ENCODE results near the gene KRT26.

KRT26 gene

DNA sequence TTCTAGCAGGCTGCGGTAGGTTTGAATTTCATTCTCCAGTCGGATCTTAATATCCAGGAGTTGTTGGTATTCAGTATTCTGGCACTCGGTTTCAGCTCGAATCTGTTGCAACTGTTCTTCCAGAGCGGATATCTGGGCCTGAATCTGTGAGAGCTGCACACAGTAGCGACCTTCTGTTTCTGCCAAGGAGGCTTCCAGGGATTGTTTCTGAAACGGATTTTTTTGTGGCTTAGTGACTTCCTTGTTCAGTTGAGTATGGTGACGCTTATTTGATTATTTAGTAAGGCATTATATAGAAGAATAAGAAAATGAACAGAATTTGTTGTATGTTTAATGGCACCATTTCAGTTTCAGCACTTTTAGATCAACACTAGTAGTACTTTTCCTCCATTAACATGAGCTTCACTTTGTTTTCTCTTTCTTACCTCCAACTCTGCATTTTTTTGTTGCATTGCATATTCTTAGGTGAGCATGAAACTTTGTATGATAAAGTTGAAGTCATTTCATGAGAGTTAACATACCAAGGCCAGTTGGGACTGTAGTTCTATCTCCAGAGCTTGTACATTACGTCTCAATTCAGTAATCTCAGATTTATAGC is 47.6 kb upstream of the KRT26 start:
- peak overlapping the region; percentile 56 for H3K27ac ChIP-seq (replicated peaks)
- peak in 1 of 2 experiments; percentile 15 for DNase-seq (ENCODE audit: low read depth in 1 of 2, low spot score in 1 of 2)
- no peaks in the 10 kb centered on the region for H3K27me3 ChIP-seq (ENCODE audit: insufficient read depth, poor library complexity, severe bottlenecking)
- H3K4me3 ChIP-seq (replicated peaks; ENCODE audit: insufficient read depth, low read length) = peak overlapping the region; percentile 51
- TF ChIP-seq SPI1 (IDR thresholded peaks at IDR 0.05; ENCODE audit: borderline replicate concordance, low read depth) (no peak), POLR2AphosphoS5 (IDR thresholded peaks at IDR 0.05; ENCODE audit: low read depth) (no peak), GABPA (IDR thresholded peaks at IDR 0.05; ENCODE audit: low read depth) (no peak)
- TF ChIP-seq, protein P1, sequence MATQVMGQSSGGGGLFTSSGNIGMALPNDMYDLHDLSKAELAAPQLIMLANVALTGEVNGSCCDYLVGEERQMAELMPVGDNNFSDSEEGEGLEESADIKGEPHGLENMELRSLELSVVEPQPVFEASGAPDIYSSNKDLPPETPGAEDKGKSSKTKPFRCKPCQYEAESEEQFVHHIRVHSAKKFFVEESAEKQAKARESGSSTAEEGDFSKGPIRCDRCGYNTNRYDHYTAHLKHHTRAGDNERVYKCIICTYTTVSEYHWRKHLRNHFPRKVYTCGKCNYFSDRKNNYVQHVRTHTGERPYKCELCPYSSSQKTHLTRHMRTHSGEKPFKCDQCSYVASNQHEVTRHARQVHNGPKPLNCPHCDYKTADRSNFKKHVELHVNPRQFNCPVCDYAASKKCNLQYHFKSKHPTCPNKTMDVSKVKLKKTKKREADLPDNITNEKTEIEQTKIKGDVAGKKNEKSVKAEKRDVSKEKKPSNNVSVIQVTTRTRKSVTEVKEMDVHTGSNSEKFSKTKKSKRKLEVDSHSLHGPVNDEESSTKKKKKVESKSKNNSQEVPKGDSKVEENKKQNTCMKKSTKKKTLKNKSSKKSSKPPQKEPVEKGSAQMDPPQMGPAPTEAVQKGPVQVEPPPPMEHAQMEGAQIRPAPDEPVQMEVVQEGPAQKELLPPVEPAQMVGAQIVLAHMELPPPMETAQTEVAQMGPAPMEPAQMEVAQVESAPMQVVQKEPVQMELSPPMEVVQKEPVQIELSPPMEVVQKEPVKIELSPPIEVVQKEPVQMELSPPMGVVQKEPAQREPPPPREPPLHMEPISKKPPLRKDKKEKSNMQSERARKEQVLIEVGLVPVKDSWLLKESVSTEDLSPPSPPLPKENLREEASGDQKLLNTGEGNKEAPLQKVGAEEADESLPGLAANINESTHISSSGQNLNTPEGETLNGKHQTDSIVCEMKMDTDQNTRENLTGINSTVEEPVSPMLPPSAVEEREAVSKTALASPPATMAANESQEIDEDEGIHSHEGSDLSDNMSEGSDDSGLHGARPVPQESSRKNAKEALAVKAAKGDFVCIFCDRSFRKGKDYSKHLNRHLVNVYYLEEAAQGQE (IDR thresholded peaks at IDR 0.05; ENCODE audit: insufficient replicate concordance, low read depth) = no peak
- TF ChIP-seq, protein P2, sequence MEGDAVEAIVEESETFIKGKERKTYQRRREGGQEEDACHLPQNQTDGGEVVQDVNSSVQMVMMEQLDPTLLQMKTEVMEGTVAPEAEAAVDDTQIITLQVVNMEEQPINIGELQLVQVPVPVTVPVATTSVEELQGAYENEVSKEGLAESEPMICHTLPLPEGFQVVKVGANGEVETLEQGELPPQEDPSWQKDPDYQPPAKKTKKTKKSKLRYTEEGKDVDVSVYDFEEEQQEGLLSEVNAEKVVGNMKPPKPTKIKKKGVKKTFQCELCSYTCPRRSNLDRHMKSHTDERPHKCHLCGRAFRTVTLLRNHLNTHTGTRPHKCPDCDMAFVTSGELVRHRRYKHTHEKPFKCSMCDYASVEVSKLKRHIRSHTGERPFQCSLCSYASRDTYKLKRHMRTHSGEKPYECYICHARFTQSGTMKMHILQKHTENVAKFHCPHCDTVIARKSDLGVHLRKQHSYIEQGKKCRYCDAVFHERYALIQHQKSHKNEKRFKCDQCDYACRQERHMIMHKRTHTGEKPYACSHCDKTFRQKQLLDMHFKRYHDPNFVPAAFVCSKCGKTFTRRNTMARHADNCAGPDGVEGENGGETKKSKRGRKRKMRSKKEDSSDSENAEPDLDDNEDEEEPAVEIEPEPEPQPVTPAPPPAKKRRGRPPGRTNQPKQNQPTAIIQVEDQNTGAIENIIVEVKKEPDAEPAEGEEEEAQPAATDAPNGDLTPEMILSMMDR (IDR thresholded peaks at IDR 0.05; ENCODE audit: insufficient read depth, low read length) = no peak

DNA sequence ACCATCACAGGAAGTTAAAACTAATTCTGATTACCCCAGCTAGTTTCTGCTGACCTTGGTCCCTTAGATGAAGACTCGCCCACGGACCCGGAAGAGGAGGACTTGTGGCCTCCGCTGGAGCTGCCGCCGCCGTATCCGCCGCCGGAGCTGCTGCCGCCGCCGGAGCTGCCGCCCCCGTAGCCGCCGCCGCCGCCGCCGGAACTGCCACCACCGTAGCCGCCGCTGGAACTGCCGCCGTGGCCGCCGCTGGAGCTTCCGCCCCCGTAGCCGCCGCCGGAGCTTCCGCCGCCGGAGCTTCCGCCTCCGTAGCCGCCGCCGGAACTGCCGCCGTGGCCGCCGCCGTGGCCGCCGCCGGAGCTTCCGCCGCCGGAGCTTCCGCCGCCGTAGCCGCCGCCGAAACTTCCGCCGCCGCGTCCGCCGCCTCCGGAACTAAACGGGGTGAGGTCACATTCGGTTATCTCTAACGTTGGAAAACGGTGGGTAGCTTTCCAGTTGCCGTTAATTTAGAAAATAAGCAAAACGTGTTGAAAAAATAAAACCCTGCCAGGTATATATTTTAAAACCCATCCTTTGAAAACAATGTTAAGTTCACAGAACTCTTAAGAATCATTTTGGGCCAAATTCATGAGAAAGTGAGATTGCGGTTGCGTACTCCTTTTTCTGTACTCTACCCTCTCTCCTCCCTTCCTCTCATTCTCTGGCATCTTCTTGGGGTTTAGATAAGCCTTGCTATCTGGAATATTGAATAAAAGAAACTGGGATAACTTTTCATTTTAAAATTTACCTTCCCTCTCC is 46.9 kb upstream of the KRT26 start:
- TF ChIP-seq GABPA (IDR thresholded peaks at IDR 0.05; ENCODE audit: low read depth) (peak; percentile 81), SPI1 (IDR thresholded peaks at IDR 0.05; ENCODE audit: borderline replicate concordance, low read depth) (peak; percentile 11; the same call in 1 of the 2 replicates), POLR2AphosphoS5 (IDR thresholded peaks at IDR 0.05; ENCODE audit: low read depth) (no peak)
- TF ChIP-seq, protein P1 (IDR thresholded peaks at IDR 0.05; ENCODE audit: insufficient replicate concordance, low read depth) = peak; percentile 10
- TF ChIP-seq, protein P2 (IDR thresholded peaks at IDR 0.05; ENCODE audit: insufficient read depth, low read length) = no peak
- H3K4me3 ChIP-seq (replicated peaks; ENCODE audit: insufficient read depth, low read length) = peak overlapping the region; percentile 65
- peak overlapping the region; percentile 63 for H3K27ac ChIP-seq (replicated peaks)
- no peaks in the 10 kb centered on the region for H3K27me3 ChIP-seq (ENCODE audit: insufficient read depth, poor library complexity, severe bottlenecking)
- DNase-seq (ENCODE audit: low read depth in 1 of 2, low spot score in 1 of 2) = peak; percentile 33 to 81

DNA sequence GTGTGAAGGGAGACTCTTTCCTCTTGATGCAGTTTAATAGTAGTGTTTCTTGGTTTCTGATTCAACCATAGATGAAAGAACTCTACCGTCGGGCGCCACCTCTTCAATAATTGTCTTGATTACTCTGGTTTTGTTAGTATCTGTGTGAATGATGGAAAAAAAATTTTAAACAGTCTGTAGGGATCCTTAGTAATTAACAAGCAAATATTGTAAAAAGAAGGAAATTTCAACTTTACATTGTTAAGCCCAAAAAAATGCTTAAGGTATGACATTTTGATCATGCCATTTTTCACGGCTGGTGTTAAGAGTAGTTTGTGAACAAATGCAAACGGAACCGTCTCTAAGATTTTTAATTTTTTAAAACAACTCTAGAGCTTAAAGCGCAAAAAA is 46.3 kb upstream of the KRT26 start:
- no peaks in the 10 kb centered on the region for H3K27me3 ChIP-seq (ENCODE audit: insufficient read depth, poor library complexity, severe bottlenecking)
- DNase-seq (ENCODE audit: low read depth in 1 of 2, low spot score in 1 of 2) = no peak

More for the DNA sequence above, 46.3 kb upstream of the KRT26 start:
- Histone ChIP-seq H3K4me3 (replicated peaks; ENCODE audit: insufficient read depth, low read length) (peak overlapping the region; percentile 65), H3K27ac (replicated peaks) (peak overlapping the region; percentile 63)
- TF ChIP-seq POLR2AphosphoS5 (IDR thresholded peaks at IDR 0.05; ENCODE audit: low read depth) (no peak), GABPA (IDR thresholded peaks at IDR 0.05; ENCODE audit: low read depth) (no peak), SPI1 (IDR thresholded peaks at IDR 0.05; ENCODE audit: borderline replicate concordance, low read depth) (no peak)
- TF ChIP-seq, protein P2 (IDR thresholded peaks at IDR 0.05; ENCODE audit: insufficient read depth, low read length) = no peak
- TF ChIP-seq, protein P1 (IDR thresholded peaks at IDR 0.05; ENCODE audit: insufficient replicate concordance, low read depth) = no peak

Data from HL-60 (cell line).